Kidney (tissue), 14 donors: ENCODE data around the gene ARHGAP30. TPM values are rescaled to one million over a fixed set of nuclear protein-coding genes. Genes with fewer than 3 reads are reported as not detected.

Experiments used
- DNase-seq, 5 donors: peaks; one replicate each; pipeline ENCODE4 v3.0.0-alpha.2; 2013 to 2020
- FAIRE-seq: peaks from 2 replicates; lab custom pipeline; 2012; peaks lifted over from hg19 to GRCh38; lab: Jason Lieb, UNC
- H3K27ac ChIP-seq, 2 donors: one replicate each; pipeline ENCODE4 v1.7.0; 2013; ENCODE audit warnings: low read depth in 2 of 2, low read length in 2 of 2, inconsistent platforms in 1 of 2
- H3K27me3 ChIP-seq: one replicate; pipeline ENCODE4 v1.7.1; 2013; ENCODE audit warnings: low read length, inconsistent platforms; ENCODE audit not compliant: control insufficient read depth, insufficient read depth
- H3K36me3 ChIP-seq, 3 donors: one replicate each; pipeline versions ENCODE4 v1.7.0 to v1.7.1; 2013; ENCODE audit warnings: low read length in 3 of 3, control low read depth in 1 of 3, inconsistent platforms in 1 of 3; ENCODE audit not compliant: insufficient read depth in 3 of 3, control insufficient read depth in 2 of 3
- H3K4me1 ChIP-seq, 3 donors: one replicate each; pipeline versions ENCODE4 v1.7.0 to v1.7.1; 2013; ENCODE audit warnings: low read length in 3 of 3, inconsistent platforms in 1 of 3, low read depth in 1 of 3; ENCODE audit not compliant: control insufficient read depth in 2 of 3, insufficient read depth in 2 of 3
- H3K4me3 ChIP-seq, 3 donors: one replicate each; pipeline versions ENCODE4 v1.7.0 to v1.8.1; 2013; ENCODE audit warnings: low read length in 3 of 3, control low read depth in 1 of 3, inconsistent platforms in 1 of 3
- H3K9ac ChIP-seq, 3 donors: one replicate each; pipeline versions ENCODE4 v1.7.0 to v1.7.1; 2013; ENCODE audit warnings: low read length in 3 of 3, control low read depth in 1 of 3, inconsistent platforms in 1 of 3
- H3K9me3 ChIP-seq, 3 donors: one replicate each; pipeline versions ENCODE4 v1.7.0 to v1.7.1; 2013; ENCODE audit warnings: low read length in 3 of 3, control low read depth in 1 of 3, inconsistent platforms in 1 of 3; ENCODE audit not compliant: control insufficient read depth in 2 of 3, insufficient read depth in 1 of 3
- CTCF ChIP-seq: IDR thresholded peaks from 3 replicates; pipeline ENCODE4 v1.5.1; 2012; ENCODE audit warnings: mild to moderate bottlenecking, moderate library complexity, borderline replicate concordance; ENCODE audit not compliant: insufficient read depth; ENCODE audit errors: extremely low read depth
- intact Hi-C: fragments of 100-400 bp; cut with DNase I; formaldehyde crosslinking; loops from one replicate; pipeline ENCODE4 v1.11.1; 2022
- polyA plus RNA-seq: library from polyadenylated mRNA; stranded (reverse); fragments of 350-450 nt; fragmentation: Illumina TruSeq; extraction: RNeasy Lipid Tissue Mini Kit (QIAGEN cat#74804); gene quantifications from one replicate; pipeline ENCODE4 v1.2.3, GENCODE V29; 2014; ENCODE audit warnings: low read depth, low replicate concordance; ENCODE audit not compliant: insufficient read depth
- total RNA-seq: library from RNA; stranded (reverse); fragmentation: NEBNext Ultra II Directional; extraction: Animal tissue kit (Norgen Biotek cat#: 25700); gene quantifications from one replicate; pipeline ENCODE4 v1.2.1, GENCODE V29; 2021
- donor health status: control.
- donor health status: control.
- donor health status: control.
- donor health status: control.
- donor health status: control.
- donor health status: DM: yes; HTN: yes; CAD: no.
- donor health status: Normal renal cell carcinoma (clear cell type).

ARHGAP30 gene
- total and polyA plus RNA-seq, 2 donors from 2014 or later: 1.2 to 21.6 TPM

GRCh38 chr1:161061419-161061818 is 8.3 kb downstream of the ARHGAP30 start:
- Histone ChIP-seq H3K36me3 (no peaks in the 10 kb centered on the region), H3K27ac (no peak overlapping the region), H3K4me3 (no peak overlapping the region), H3K9ac (no peak overlapping the region), H3K9me3 (no peaks in the 10 kb centered on the region), H3K4me1 (no peaks in the 10 kb centered on the region), H3K27me3 (no peaks in the 10 kb centered on the region)
- DNase-seq (no peak), FAIRE-seq (no peak)
- TF ChIP-seq CTCF: no peak
- intact Hi-C loops: no loop called here

GRCh38 chr1:161059293-161059692 is 10.4 kb downstream of the ARHGAP30 start:
- Histone ChIP-seq H3K4me1 (no peaks in the 10 kb centered on the region), H3K9ac (no peak overlapping the region), H3K27me3 (no peaks in the 10 kb centered on the region), H3K4me3 (no peak overlapping the region), H3K36me3 (no peaks in the 10 kb centered on the region), H3K27ac (no peak overlapping the region), H3K9me3 (no peaks in the 10 kb centered on the region)
- FAIRE-seq (no peak), DNase-seq (no peak)
- intact Hi-C loops: no loop called here
- TF ChIP-seq CTCF: no peak

- H3K27me3 ChIP-seq: no peaks in the 10 kb centered on the region
- no peaks in the 10 kb centered on the region for H3K9me3 ChIP-seq
- intact Hi-C loops: no loop called here
- FAIRE-seq (no peak), DNase-seq (peak in 1 of 5 donors; percentile 26)
- no peaks in the 10 kb centered on the region for H3K4me1 ChIP-seq
- H3K27ac ChIP-seq: no peak overlapping the region
- H3K36me3 ChIP-seq: no peaks in the 10 kb centered on the region
- no peak for TF ChIP-seq CTCF
- H3K4me3 ChIP-seq: no peak overlapping the region
- H3K9ac ChIP-seq: no peak overlapping the region
Measured at GRCh38 chr1:161054805-161055204, 14.9 kb downstream of the ARHGAP30 start.

- Histone ChIP-seq H3K36me3 (no peaks in the 10 kb centered on the region), H3K27me3 (no peaks in the 10 kb centered on the region), H3K4me3 (no peak overlapping the region), H3K9me3 (no peaks in the 10 kb centered on the region), H3K27ac (no peak overlapping the region), H3K4me1 (no peaks in the 10 kb centered on the region), H3K9ac (no peak overlapping the region)
- TF ChIP-seq CTCF: no peak
- intact Hi-C loops: no loop called here
- FAIRE-seq: no peak
- DNase-seq: peak in 1 of 5 donors; percentile 41
Measured at GRCh38 chr1:161054232-161054631, 15.5 kb downstream of the ARHGAP30 start.
